Right atrium auricular region (tissue), 2 donors: ENCODE measurements around the gene RFX8. TPM values are rescaled to one million over a fixed set of nuclear protein-coding genes. Genes with fewer than 3 reads are reported as not detected.

Source experiments
- DNase-seq: peaks from one replicate; pipeline ENCODE4 v3.0.0-alpha.2; 2019; ENCODE audit warnings: low spot score
- H3K27ac ChIP-seq, 2 donors: fragments of 200-600 bp; sonication (generic); 1 replicate in 1 of 2; 2 replicates in 1 of 2; pipeline ENCODE4 v1.5.1; 2016 to 2019
- H3K27me3 ChIP-seq, 2 donors: fragments of 200-600 bp; sonication (generic); one replicate each; pipeline versions ENCODE4 v1.5.1 to v1.6.0; 2017 to 2019
- H3K36me3 ChIP-seq: fragments of 200-600 bp; sonication (generic); one replicate; pipeline ENCODE4 v1.5.1; 2016
- H3K4me1 ChIP-seq, 2 donors: fragments of 200-600 bp; sonication (generic); one replicate each; pipeline versions ENCODE4 v1.5.1 to v1.6.0; 2017 to 2019
- H3K4me3 ChIP-seq, 2 donors: fragments of 200-600 bp; sonication (generic); 1 replicate in 1 of 2; 2 replicates in 1 of 2; pipeline ENCODE4 v1.5.1; 2017 to 2019; ENCODE audit warnings: mild to moderate bottlenecking in 1 of 2, moderate library complexity in 1 of 2
- H3K9me3 ChIP-seq, 2 donors: fragments of 200-600 bp; sonication (generic); one replicate each; pipeline ENCODE4 v1.5.1; 2019
- total RNA-seq, 2 donors: library from RNA; depleted of rRNA; stranded (reverse); fragments of >200 nt; gene quantifications; one replicate each; pipeline ENCODE4 v1.1.0, GENCODE V29; 2016
- TF ChIP-seq, protein P1 (sequence below), 2 donors: fragments of 200-600 bp; sonication (generic); IDR thresholded peaks; one replicate each; pipeline ENCODE4 v1.5.1; 2019; ENCODE audit warnings: antibody characterized with exemption in 2 of 2

The RFX8 gene
- total RNA-seq, 2 donors from 2014 or later = 0.35 TPM; not detected in 1

DNA sequence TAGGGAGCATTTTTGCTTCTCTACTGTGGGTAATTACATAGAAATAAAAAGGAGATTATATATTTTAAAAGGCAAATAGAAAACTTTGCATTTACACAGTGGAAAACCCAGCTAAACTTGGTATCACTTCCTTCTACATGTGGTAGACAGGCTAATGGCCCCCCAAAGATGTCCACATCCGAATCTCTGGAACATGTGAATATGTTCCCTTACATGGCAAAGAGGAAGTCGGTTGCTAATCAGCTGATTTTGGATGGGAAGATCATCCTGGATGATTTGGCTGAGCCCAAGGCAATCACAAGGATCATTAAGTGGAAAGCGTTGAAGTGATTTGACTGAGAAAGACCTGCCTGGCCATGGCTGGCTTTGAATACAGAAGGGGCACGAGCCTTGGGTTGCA is 113.8 kb downstream of the RFX8 start:
- TF ChIP-seq, protein P1, sequence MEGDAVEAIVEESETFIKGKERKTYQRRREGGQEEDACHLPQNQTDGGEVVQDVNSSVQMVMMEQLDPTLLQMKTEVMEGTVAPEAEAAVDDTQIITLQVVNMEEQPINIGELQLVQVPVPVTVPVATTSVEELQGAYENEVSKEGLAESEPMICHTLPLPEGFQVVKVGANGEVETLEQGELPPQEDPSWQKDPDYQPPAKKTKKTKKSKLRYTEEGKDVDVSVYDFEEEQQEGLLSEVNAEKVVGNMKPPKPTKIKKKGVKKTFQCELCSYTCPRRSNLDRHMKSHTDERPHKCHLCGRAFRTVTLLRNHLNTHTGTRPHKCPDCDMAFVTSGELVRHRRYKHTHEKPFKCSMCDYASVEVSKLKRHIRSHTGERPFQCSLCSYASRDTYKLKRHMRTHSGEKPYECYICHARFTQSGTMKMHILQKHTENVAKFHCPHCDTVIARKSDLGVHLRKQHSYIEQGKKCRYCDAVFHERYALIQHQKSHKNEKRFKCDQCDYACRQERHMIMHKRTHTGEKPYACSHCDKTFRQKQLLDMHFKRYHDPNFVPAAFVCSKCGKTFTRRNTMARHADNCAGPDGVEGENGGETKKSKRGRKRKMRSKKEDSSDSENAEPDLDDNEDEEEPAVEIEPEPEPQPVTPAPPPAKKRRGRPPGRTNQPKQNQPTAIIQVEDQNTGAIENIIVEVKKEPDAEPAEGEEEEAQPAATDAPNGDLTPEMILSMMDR (IDR thresholded peaks at IDR 0.05) = no peak
- Histone ChIP-seq H3K27me3 (no peaks in the 10 kb centered on the region), H3K4me3 (no peak overlapping the region), H3K36me3 (no peaks in the 10 kb centered on the region), H3K4me1 (no peaks in the 10 kb centered on the region), H3K9me3 (no peaks in the 10 kb centered on the region), H3K27ac (no peak overlapping the region)
- DNase-seq = no peak

GRCh38 chr2:101360232-101360631 is 114.7 kb downstream of the RFX8 start:
- H3K9me3 ChIP-seq = no peaks in the 10 kb centered on the region
- TF ChIP-seq, protein P1 (IDR thresholded peaks at IDR 0.05) = no peak
- no peak overlapping the region for H3K27ac ChIP-seq
- H3K36me3 ChIP-seq = no peaks in the 10 kb centered on the region
- no peaks in the 10 kb centered on the region for H3K27me3 ChIP-seq
- no peak overlapping the region for H3K4me3 ChIP-seq
- no peaks in the 10 kb centered on the region for H3K4me1 ChIP-seq
- no peak for DNase-seq

- DNase-seq = no peak
- TF ChIP-seq, protein P1 (IDR thresholded peaks at IDR 0.05) = no peak
- H3K27ac ChIP-seq = no peak overlapping the region
- H3K4me1 ChIP-seq = no peaks in the 10 kb centered on the region
- no peaks in the 10 kb centered on the region for H3K9me3 ChIP-seq
- H3K36me3 ChIP-seq = no peaks in the 10 kb centered on the region
- H3K4me3 ChIP-seq = no peak overlapping the region
- no peaks in the 10 kb centered on the region for H3K27me3 ChIP-seq
Measured at GRCh38 chr2:101359410-101359954, 115.4 kb downstream of the RFX8 start.

GRCh38 chr2:101357376-101357775 is 117.5 kb downstream of the RFX8 start:
- no peak for DNase-seq
- H3K4me3 ChIP-seq = no peak overlapping the region
- H3K27me3 ChIP-seq = no peaks in the 10 kb centered on the region
- no peak overlapping the region for H3K27ac ChIP-seq
- TF ChIP-seq, protein P1 (IDR thresholded peaks at IDR 0.05) = no peak
- H3K9me3 ChIP-seq = no peaks in the 10 kb centered on the region
- H3K36me3 ChIP-seq = no peaks in the 10 kb centered on the region
- no peaks in the 10 kb centered on the region for H3K4me1 ChIP-seq

GRCh38 chr2:101356521-101356920 is 118.4 kb downstream of the RFX8 start:
- H3K4me3 ChIP-seq = no peak overlapping the region
- no peak for DNase-seq

More at GRCh38 chr2:101356521-101356920, 118.4 kb downstream of the RFX8 start:
- Histone ChIP-seq H3K36me3 (no peaks in the 10 kb centered on the region), H3K27me3 (no peaks in the 10 kb centered on the region), H3K27ac (no peak overlapping the region), H3K4me1 (no peaks in the 10 kb centered on the region), H3K9me3 (no peaks in the 10 kb centered on the region)
- TF ChIP-seq, protein P1 (IDR thresholded peaks at IDR 0.05) = no peak
